ENCODE results near the gene ISLR. TPM values are rescaled to one million over a fixed set of nuclear protein-coding genes. Genes with fewer than 3 reads are reported as not detected.
A peak's percentile ranks its signal among the peaks of the same experiment; 100 is the strongest.

ISLR gene
- polyA plus RNA-seq, 2 of the 4 experiments (the other 2 are of a cell fraction), result 0.10 to 0.43 TPM

- Histone ChIP-seq H3K4me2 (peak overlapping the region; percentile 85), H3K4me1 (peaks cover 12% of the 10 kb centered on the region; the same call in 2 of the 3 replicates), H3K27ac (peak overlapping the region in 1 of 2 experiments; percentile 97; a peak in 3 of 6 replicates), H3K9me3 (no peaks in the 10 kb centered on the region), H3K4me3 (no peak overlapping the region)
- POLR2A ChIA-PET, result interaction anchor here (0.9 to 1.6 kb wide), 4 partner anchors 44 to 173 kb away, joined by 3 to 8 read pairs (median 3); no protein-coding TSS in a partner anchor
- 90% methylated on average over 21 of the region's 27 CpGs for WGBS (ENCODE audit: missing lambda C conversion rate)
- ATAC-seq, result no peak
- CTCF ChIA-PET, result interaction anchor here (1.1 to 1.8 kb wide), 7 partner anchors 9 to 187 kb away, joined by 3 to 5 read pairs (median 3); no protein-coding TSS in a partner anchor
- no peak for TF ChIP-seq CTCF (IDR thresholded peaks at IDR 0.05)
- TF ChIP-seq PBX3 (IDR thresholded peaks at IDR 0.05), result no peak
- TF ChIP-seq NPAS2 (CRISPR knock-in tag; IDR thresholded peaks at IDR 0.05; ENCODE audit: borderline replicate concordance), result no peak
- TF ChIP-seq RNF2 (IDR thresholded peaks at IDR 0.05; ENCODE audit: borderline replicate concordance, low read depth), result no peak
- TF ChIP-seq CHD4 (IDR thresholded peaks at IDR 0.05; ENCODE audit: borderline replicate concordance), result no peak
- TF ChIP-seq MAX (IDR thresholded peaks at IDR 0.05), result no peak
- TF ChIP-seq ZC3H11A (IDR thresholded peaks at IDR 0.05), result no peak
- no peak for TF ChIP-seq KDM1A (IDR thresholded peaks at IDR 0.05; ENCODE audit: low read depth)
- TF ChIP-seq BHLHE40 (IDR thresholded peaks at IDR 0.05; ENCODE audit: low read depth, low read length), result no peak
- no peak for FAIRE-seq
- DNase-seq (ENCODE audit: low read depth in 1 of 2, low spot score in 1 of 2), result no peak
Measured at GRCh38 chr15:74135041-74135565, 38.4 kb upstream of the ISLR start.

GRCh38 chr15:74136540-74136813 is 37.0 kb upstream of the ISLR start:
- POLR2A ChIA-PET, result interaction anchor here (1.6 kb wide), 1 partner anchor 171 kb away, joined by 8 read pairs; no protein-coding TSS in a partner anchor
- H3K4me1 ChIP-seq, result peaks cover 6% of the 10 kb centered on the region; the same call in 2 of the 3 replicates
- H3K27ac ChIP-seq, result peak overlapping the region; percentile 72 to 97
- no peaks in the 10 kb centered on the region for H3K9me3 ChIP-seq
- FAIRE-seq, result no peak
- WGBS (ENCODE audit: missing lambda C conversion rate), result 16% methylated on average over 3 of the region's 26 CpGs
- H3K4me2 ChIP-seq, result peak overlapping the region; percentile 85
- H3K4me3 ChIP-seq, result peak overlapping the region; percentile 46
- TF ChIP-seq CHD2 (IDR thresholded peaks at IDR 0.05; ENCODE audit: low read length, partially characterized antibody) (no peak), RCOR1 (IDR thresholded peaks at IDR 0.05; ENCODE audit: low read depth, low read length) (no peak), CHD4 (IDR thresholded peaks at IDR 0.05; ENCODE audit: borderline replicate concordance) (no peak), TFCP2L1 (CRISPR knock-in tag; IDR thresholded peaks at IDR 0.05) (no peak), MAZ (IDR thresholded peaks at IDR 0.05; ENCODE audit: borderline replicate concordance, low read depth, low read length) (no peak), HDAC2 (IDR thresholded peaks at IDR 0.05) (no peak), CEBPB (IDR thresholded peaks at IDR 0.05) (no peak), ZFP36 (IDR thresholded peaks at IDR 0.05; ENCODE audit: borderline replicate concordance, partially characterized antibody) (no peak), POLR2AphosphoS2 (conservative IDR thresholded peaks at IDR 0.05; ENCODE audit: low read length) (no peak), MAFK (IDR thresholded peaks at IDR 0.05; ENCODE audit: partially characterized antibody) (no peak), HOXA7 (CRISPR knock-in tag; IDR thresholded peaks at IDR 0.05) (no peak), BHLHE40 (IDR thresholded peaks at IDR 0.05; ENCODE audit: low read depth, low read length) (no peak), BCL3 (IDR thresholded peaks at IDR 0.05) (no peak), MAX (IDR thresholded peaks at IDR 0.05) (no peak), REST (IDR thresholded peaks at IDR 0.05) (no peak)
- CTCF ChIA-PET, result interaction anchor here (0.6 to 1.6 kb wide), 7 partner anchors 8 to 186 kb away, joined by 3 to 4 read pairs (median 3); no protein-coding TSS in a partner anchor
- peak in 1 of 2 experiments; percentile 30; a peak in 2 of 6 replicates for ATAC-seq
- no peak for DNase-seq (ENCODE audit: low read depth in 1 of 2, low spot score in 1 of 2)

Measured in A549 (cell line).